Measurements from ENCODE around the gene UBR4.

Gene UBR4

DNA sequence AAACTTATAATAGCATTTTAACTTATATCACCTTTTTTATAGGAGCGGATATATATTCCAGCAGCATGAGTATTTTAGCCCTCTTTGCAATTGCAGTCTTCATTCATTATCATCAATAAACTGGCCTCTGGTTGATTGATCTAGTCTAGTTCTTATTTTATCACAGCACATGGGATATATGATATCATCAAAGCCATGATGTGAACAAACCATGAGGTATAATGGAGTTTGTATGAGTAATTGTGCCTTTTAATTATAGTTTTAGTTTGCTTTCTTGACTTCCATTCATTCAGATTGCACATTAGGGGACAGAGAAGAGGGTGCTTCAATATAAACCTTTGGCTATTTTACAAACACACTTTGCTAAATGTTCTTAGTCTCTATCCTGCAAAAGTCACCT is 3.5 kb upstream of the UBR4 start:
- Histone ChIP-seq H3K79me2 (ENCODE audit: low read length) (peaks cover 81% of the 10 kb centered on the region), H3K9ac (ENCODE audit: low read length) (no peak overlapping the region), H3K27me3 (replicated peaks; ENCODE audit: insufficient read depth, low read length) (no peaks in the 10 kb centered on the region), H3K9me2 (replicated peaks; ENCODE audit: insufficient read depth, low read length) (no peaks in the 10 kb centered on the region), H3K36me3 (replicated peaks; ENCODE audit: insufficient read depth, low read length) (no peaks in the 10 kb centered on the region; the same call in 1 of the 2 replicates), H3K4me2 (ENCODE audit: low read depth, low read length) (no peak overlapping the region), H3K4me1 (ENCODE audit: low read length) (peaks cover 21% of the 10 kb centered on the region), H4K20me1 (ENCODE audit: insufficient read depth, low read length) (no peaks in the 10 kb centered on the region), H2AFZ (ENCODE audit: low read length) (no peak overlapping the region), H3K4me3 (ENCODE audit: low read length) (no peak overlapping the region), H3K27ac (ENCODE audit: low read length) (no peak overlapping the region), H3K9me3 (replicated peaks; ENCODE audit: insufficient read depth, low read length) (no peaks in the 10 kb centered on the region), H3F3A (ENCODE audit: insufficient read depth, low read length) (peaks cover 14% of the 10 kb centered on the region)
- TF ChIP-seq, protein P1, sequence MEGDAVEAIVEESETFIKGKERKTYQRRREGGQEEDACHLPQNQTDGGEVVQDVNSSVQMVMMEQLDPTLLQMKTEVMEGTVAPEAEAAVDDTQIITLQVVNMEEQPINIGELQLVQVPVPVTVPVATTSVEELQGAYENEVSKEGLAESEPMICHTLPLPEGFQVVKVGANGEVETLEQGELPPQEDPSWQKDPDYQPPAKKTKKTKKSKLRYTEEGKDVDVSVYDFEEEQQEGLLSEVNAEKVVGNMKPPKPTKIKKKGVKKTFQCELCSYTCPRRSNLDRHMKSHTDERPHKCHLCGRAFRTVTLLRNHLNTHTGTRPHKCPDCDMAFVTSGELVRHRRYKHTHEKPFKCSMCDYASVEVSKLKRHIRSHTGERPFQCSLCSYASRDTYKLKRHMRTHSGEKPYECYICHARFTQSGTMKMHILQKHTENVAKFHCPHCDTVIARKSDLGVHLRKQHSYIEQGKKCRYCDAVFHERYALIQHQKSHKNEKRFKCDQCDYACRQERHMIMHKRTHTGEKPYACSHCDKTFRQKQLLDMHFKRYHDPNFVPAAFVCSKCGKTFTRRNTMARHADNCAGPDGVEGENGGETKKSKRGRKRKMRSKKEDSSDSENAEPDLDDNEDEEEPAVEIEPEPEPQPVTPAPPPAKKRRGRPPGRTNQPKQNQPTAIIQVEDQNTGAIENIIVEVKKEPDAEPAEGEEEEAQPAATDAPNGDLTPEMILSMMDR (IDR thresholded peaks at IDR 0.05; ENCODE audit: low read length) = no peak
- TF ChIP-seq EZH2 (optimal IDR thresholded peaks at IDR 0.05; ENCODE audit: low read depth, low read length) (no peak), EZH2phosphoT487 (IDR thresholded peaks at IDR 0.05; ENCODE audit: low read length) (no peak)
- DNase-seq = no peak

DNA sequence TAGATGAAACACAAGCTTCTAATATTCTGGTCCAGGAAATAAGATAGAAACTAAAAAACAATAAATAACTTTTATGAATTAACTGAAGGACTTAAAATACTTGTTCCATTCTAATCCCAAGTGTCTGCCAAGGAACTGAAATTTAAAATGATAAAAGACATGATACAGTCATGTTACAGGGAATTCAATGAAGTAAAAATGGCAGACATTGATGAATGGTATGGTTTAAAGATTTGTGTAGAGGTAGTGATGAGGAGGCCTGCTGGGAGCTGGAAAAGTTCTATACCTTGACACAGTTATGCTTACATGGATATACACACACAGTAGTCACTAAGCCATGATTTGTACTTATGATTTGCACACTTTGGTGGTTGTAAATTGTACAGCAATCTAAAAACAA is 2.1 kb upstream of the UBR4 start:
- Histone ChIP-seq H3K4me3 (ENCODE audit: low read length) (no peak overlapping the region), H4K20me1 (ENCODE audit: insufficient read depth, low read length) (no peaks in the 10 kb centered on the region), H3K9me3 (replicated peaks; ENCODE audit: insufficient read depth, low read length) (no peaks in the 10 kb centered on the region), H3K9ac (ENCODE audit: low read length) (no peak overlapping the region), H3K27ac (ENCODE audit: low read length) (no peak overlapping the region), H3K79me2 (ENCODE audit: low read length) (peaks cover 92% of the 10 kb centered on the region), H2AFZ (ENCODE audit: low read length) (no peak overlapping the region), H3K4me2 (ENCODE audit: low read depth, low read length) (peak overlapping the region; percentile 95; the same call in 1 of the 2 replicates), H3K36me3 (replicated peaks; ENCODE audit: insufficient read depth, low read length) (no peaks in the 10 kb centered on the region), H3F3A (ENCODE audit: insufficient read depth, low read length) (peaks cover 14% of the 10 kb centered on the region), H3K9me2 (replicated peaks; ENCODE audit: insufficient read depth, low read length) (no peaks in the 10 kb centered on the region), H3K4me1 (ENCODE audit: low read length) (peaks cover 23% of the 10 kb centered on the region), H3K27me3 (replicated peaks; ENCODE audit: insufficient read depth, low read length) (no peaks in the 10 kb centered on the region)
- no peak for DNase-seq
- no peak for TF ChIP-seq EZH2phosphoT487 (IDR thresholded peaks at IDR 0.05; ENCODE audit: low read length)

GRCh38 chr1:19210772-19211549 is 895 bp upstream of the UBR4 start:
- TF ChIP-seq EZH2 (optimal IDR thresholded peaks at IDR 0.05; ENCODE audit: low read depth, low read length) (no peak), EZH2phosphoT487 (IDR thresholded peaks at IDR 0.05; ENCODE audit: low read length) (no peak)
- TF ChIP-seq, protein P1 (IDR thresholded peaks at IDR 0.05; ENCODE audit: low read length) = no peak
- Histone ChIP-seq H3K79me2 (ENCODE audit: low read length) (peaks cover 94% of the 10 kb centered on the region), H2AFZ (ENCODE audit: low read length) (peak overlapping the region; percentile 27), H3K9me3 (replicated peaks; ENCODE audit: insufficient read depth, low read length) (no peaks in the 10 kb centered on the region), H4K20me1 (ENCODE audit: insufficient read depth, low read length) (peaks cover 2% of the 10 kb centered on the region; the same call in 1 of the 2 replicates), H3K4me2 (ENCODE audit: low read depth, low read length) (peak overlapping the region; percentile 95), H3K36me3 (replicated peaks; ENCODE audit: insufficient read depth, low read length) (no peaks in the 10 kb centered on the region), H3K9ac (ENCODE audit: low read length) (peak overlapping the region; percentile 86), H3F3A (ENCODE audit: insufficient read depth, low read length) (peaks cover 16% of the 10 kb centered on the region), H3K27ac (ENCODE audit: low read length) (peak overlapping the region; percentile 80), H3K27me3 (replicated peaks; ENCODE audit: insufficient read depth, low read length) (no peaks in the 10 kb centered on the region), H3K4me1 (ENCODE audit: low read length) (peaks cover 28% of the 10 kb centered on the region), H3K4me3 (ENCODE audit: low read length) (peak overlapping the region; percentile 92), H3K9me2 (replicated peaks; ENCODE audit: insufficient read depth, low read length) (no peaks in the 10 kb centered on the region)
- peak; percentile 20 for DNase-seq
